SK-MEL-5 (cell line): ENCODE measurements around the gene LSM4. TPM values are rescaled to one million over a fixed set of nuclear protein-coding genes. Genes with fewer than 3 reads are reported as not detected.

Source experiments
- DNase-seq: peaks from one replicate; pipeline ENCODE4 v3.0.0-alpha.2; 2016; ENCODE audit warnings: low read depth, low spot score
- in situ Hi-C: cut with HindIII; loops from 2 replicates; pipeline ENCODE4 v1.10.0; 2016; ENCODE audit warnings: low sequenced_read_pairs, high pct_unique_total_duplicates, low pct_unique_long_range_greater_than_20kb
- total RNA-seq: library from RNA; depleted of rRNA; stranded (reverse); fragments of >200 nt; shearing (Covaris generic); gene quantifications from 2 replicates; pipeline ENCODE4 v1.2.3, GENCODE V29; 2014

LSM4 gene
- total RNA-seq, 1 experiment from 2014 or later = 250 TPM

DNA sequence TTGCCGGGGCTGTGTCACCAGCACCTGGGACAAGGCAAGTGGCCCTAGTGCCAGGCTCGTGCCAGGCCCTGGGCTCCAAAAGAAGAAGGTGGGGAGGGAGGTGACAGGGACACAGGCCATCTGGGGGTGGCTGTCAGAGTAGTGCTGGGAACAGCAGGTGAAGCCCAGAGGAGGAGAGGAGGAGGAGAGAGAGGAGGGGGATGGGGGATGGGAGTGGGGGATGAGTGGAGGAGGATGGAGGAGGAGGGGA lies 18.7 kb downstream of the LSM4 start:
- DNase-seq = no peak
- in situ Hi-C loops = no loop called here

DNA sequence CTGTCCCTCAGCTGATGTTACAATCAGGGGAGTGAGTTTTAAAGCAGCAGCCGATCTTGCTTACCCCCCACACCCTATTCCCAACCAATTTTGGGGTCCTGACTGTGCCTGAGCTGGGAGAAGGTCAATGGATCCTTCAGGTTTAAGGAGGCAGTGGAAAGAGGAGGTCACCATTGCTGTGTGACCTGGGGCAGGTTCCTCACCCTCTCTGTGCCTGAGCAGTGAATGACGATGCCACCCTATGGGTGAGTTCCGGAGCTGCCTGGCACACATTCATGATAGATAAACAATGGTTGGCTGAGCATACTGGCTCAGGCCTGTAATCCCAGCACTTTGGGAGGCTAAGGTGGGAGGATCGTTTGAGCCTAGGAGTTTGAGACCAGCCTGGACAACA lies 21.2 kb downstream of the LSM4 start:
- in situ Hi-C loops = no loop called here
- no peak for DNase-seq

DNA sequence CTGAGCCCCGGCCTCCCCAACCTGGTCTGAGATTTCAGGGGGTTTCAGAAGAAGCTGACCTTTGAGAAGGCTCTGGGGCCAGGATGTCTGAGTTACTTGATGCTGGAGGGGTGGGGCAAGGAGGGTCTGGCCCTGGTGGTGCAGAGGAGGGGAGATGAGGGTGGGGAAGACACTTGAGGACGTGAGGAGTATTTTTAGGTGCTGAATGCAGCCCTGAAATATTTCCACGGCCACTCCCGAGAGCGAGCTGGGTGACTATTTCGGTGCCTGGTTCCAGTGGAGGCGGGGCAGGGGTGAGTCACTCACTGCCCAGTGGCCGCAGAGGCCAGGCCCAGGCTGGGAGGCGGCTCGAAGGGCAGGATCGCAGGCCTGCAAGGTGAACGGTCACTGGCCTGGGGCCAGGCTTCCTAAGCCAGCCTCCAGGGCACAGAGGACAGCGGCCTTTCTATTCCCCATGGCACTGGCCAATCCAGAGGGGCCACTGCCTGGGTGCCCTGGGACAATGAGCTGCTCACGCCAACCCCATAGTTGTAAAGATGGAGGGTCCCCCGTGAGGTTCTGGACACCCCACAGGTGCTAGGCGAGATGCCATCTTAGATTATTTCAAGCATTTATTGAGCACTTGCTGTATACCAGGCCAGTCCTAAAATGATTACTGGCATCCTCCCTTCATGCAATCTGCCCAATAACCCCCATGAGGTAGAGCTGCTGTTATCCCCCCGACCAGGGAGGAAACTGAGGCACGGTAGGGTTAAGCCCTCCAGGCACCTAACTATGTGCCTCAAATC lies 21.8 kb downstream of the LSM4 start:
- in situ Hi-C loops = no loop called here

DNA sequence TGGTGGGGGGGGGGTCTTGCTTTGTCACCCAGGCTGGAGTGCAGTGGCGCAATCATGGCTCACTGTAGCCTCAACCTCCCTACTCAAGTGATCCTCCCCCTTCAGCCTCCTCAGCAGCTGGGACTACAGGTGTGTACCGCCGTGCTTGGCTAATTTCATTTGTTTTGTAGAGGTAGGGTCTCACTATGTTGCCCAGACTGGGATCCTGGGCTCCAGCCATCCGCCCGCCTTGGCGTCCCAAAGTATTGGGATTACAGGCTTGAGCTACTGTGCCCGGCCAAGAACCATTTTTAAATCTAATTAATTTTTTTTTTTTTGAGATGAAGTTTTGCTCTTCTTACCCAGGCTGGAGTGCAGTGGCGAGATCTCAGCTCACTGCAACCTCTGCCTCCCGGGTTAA lies 23.2 kb downstream of the LSM4 start:
- no peak for DNase-seq
- in situ Hi-C loops = no loop called here

More for the DNA sequence above, 21.8 kb downstream of the LSM4 start:
- no peak for DNase-seq

DNA sequence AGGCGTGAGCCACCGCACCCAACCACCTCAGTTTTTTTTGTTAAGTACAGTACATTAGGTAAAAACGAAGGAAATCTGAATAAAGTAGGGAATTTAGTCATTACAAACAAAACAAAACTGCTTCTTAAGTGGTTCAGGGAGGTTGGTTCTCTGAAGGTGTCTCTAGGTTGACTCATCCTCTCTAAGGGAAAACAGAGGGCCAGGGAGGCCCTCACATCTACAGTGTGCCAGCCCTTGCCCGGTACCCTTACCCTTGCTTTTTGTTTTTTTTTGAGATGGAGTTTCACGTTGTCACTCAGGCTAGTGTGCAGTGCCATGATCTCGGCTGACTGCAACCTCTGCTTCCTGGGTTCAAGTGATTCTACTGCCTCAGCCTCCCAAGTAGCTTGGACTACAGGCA lies 24.3 kb downstream of the LSM4 start:
- no peak for DNase-seq
- in situ Hi-C loops = no loop called here

DNA sequence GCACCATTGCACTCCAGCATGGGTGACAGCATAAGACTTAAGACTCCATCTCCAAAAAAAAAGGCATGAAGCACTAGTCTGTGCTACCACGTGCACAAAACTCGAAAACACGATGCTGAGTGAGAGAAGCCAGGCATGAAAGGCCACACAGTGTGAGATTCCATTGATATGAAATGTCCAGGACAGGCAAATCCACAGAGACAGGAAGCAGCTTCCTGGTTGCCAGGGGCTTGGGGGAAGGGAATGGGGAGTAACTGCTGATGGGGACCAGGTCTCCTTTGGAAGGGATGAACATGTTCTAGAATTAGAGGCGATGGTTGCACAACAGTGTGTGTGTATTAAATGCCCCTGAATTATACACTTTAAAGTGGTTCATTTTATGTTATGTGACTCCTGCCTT lies 25.6 kb downstream of the LSM4 start:
- no peak for DNase-seq
- in situ Hi-C loops = no loop called here

DNA sequence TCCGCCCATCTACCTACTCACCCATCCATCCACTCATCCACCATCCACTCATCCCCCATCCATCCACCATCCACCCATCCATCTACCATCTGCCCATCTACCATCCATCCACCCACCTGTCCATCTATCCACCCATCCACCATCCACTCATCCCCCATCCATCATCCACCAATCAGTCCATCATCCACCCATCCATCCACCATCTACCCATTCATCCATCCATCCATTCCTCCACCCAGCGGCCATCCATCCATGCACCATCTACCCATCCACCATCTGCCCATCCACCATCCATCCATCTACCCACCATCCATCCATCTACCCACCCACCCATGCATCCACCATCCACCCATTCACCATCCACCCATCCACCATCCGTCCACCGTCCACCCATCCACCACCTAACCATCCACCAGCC lies 27.8 kb downstream of the LSM4 start:
- DNase-seq = no peak
- in situ Hi-C loops = no loop called here

DNA sequence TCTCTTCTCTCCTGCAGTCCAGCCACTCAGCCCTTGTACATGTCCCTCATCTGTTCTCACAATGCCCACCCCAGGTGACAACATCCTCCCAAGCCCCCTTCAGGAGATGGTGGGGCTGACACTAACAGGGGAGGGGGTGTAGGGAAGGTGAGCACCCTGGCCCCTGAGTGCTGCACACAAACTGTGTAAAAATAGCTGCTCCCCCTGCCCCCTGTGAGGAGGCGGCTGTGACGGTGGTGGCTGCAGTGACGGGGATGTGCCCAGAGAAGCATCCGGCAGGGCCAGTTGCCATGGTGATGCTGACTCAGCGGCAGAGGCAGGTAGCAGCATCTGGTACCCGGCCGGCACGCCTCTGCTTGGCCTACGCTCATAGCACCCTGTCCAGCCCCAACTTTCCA lies 28.4 kb downstream of the LSM4 start:
- in situ Hi-C loops = no loop called here
- no peak for DNase-seq

DNA sequence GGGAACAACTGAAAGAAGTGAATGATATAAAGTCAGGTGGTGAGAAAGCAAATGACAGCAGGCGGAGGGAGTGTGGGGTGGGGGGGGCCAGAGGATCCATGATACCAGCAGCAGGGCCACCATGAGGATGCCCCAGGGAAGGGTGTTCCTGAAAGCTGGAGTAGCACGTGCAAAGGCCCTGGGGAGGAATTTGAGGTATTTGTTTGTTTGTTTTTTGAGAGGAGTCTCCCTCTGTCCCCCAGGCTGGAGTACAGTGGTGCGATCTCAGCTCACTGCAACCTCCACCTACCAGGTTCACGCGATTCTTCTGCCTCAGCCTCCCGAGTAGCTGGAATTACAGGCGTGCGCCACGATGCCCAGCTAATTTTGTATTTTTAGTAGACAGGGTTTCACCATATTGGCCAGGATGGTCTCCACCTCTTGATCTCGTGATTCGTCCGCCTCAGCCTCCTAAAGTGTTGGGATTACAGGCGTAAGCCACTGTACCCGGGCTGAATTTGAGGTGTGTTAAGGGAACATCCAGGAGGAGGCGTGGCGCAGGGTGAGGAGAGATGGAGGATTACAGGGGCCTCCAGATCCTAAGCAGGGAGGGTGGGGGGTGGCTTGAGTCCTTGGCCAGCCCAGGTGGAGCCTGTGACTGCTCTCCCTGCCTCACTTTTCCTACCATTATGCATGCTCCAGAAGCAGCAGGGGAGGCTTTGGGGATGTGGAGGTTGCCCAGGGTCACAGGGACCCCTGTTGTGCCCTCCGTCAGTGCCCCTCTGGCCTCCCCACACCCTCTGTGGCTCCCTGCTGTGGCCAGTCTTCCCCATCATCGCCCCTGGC lies 29.0 kb downstream of the LSM4 start:
- no peak for DNase-seq
- in situ Hi-C loops = no loop called here

DNA sequence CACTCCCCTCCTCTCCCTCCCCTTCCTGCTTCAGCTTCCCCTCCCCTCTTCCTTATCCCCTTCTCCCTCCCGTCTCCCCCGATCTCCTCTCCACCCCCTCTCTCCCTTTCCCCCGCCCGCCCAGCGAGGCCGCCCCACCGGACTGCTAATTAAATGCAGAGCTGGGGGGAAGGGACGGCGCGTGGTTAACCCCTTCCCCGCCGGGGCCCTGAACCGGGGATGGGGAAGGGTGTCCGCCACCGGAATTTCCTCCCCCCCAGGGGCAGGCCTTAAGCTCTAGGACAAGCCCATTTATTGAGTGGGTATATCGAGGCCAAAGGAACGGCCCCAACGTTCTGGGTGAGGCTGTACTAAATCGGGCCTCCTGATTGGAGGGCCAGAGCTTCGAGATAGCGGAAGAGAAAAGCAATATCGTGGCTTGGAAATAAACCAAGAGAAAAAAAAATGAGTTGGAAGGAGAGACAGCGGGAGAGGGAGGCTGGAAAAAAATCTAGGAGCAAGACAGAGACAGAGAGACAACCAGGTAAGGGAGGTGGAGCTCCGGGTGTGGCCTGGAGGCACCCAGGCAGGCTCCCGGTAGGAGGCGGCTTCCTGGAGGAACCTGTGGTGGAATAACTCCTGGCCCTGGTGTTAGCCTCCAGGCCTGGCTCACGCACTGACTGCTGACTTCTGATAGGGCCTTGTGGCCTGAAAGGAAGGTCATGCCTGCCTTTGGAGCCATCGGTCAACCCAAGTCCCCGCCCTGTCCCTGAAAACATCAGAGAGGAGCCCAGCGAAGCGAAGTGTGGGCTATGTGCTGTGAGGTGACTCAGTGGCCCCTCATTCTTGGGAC lies 29.9 kb downstream of the LSM4 start:
- in situ Hi-C loops = no loop called here
- peak; percentile 53 for DNase-seq

DNA sequence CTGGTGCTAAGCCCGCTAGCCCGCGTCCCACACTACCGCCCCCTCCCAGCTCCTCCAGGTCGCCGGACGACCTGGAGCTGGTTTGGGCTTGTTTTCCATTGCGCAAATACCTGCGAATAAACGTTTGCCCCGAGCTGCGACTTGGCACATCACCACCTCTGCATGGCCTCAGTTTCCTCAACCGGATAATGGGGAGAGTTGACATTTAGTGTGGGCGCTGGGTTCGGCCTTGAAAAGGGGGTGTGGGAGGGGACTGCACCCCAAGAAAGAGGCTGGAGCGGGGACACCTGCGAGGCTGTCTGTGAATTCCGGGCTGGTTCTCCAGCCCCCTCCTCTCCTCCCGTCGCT lies 30.4 kb downstream of the LSM4 start:
- in situ Hi-C loops = no loop called here
- no peak for DNase-seq

DNA sequence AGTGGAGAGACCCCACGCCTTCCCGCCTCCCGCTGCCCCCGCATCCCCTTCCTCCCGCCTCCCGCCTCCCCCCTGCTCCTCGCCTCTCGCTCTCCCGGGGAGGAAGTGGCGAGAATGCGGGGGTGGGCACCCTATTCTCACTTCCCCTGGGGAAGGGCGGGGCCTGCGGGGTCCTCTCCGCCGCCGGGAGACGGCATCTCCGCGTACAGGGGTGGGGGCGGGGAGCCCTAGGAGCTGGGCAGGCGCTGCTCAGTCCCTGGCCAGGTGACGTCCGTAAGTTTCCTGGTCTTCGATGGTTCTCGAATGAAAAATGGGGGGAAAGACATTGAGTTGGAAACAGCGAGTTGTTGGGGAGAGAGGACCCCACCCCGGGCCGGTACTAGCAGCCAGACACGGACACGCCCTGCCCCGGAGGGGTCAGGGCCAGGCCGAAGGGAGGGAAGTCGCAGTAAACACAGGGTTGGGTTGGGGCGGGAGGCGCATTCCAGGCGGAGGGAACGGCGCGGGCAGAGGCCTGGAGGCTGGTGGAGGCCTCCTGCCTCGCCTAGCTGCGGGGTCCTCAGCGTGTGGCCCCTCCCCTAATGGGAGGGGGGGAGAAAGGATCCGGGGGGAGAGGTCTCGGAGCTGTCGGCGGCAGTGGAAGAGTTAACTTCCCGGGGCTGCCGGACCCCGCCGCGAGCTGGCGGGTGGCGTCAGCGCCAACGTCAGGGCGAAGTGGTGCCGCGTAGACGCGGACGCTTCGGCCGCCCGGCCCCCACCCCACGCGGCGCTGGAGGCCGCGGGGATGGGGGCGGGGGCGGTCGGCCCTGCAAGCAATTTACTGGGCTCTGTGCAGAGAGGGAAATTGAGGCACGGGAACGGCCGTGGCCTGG lies 31.1 kb downstream of the LSM4 start:
- in situ Hi-C loops = no loop called here
- DNase-seq = peak; percentile 45

DNA sequence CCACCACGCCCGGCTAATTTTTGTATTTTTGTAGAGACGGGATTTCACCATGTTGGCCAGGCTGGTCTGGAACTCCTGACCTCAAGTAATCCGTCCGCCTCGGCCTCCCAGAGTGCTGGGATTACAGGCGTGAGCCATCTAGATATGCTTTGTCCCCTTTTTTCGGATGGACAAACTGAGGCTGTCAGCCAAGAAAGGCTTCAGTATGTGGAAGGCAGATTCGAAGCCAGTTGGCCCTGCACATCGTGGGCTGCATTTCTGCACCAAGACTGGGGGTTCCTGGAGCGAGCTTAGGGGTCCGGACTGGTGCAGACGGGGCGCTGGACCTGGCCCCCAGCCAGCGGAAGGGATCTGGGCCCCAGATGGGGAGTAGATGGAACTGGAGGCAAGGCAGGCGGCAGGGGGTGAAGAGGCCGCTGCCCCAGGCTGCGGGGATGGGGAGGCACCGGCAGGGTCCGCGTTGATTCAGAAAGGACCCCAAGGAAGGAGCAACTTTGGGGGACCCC lies 31.8 kb downstream of the LSM4 start:
- in situ Hi-C loops = no loop called here

DNA sequence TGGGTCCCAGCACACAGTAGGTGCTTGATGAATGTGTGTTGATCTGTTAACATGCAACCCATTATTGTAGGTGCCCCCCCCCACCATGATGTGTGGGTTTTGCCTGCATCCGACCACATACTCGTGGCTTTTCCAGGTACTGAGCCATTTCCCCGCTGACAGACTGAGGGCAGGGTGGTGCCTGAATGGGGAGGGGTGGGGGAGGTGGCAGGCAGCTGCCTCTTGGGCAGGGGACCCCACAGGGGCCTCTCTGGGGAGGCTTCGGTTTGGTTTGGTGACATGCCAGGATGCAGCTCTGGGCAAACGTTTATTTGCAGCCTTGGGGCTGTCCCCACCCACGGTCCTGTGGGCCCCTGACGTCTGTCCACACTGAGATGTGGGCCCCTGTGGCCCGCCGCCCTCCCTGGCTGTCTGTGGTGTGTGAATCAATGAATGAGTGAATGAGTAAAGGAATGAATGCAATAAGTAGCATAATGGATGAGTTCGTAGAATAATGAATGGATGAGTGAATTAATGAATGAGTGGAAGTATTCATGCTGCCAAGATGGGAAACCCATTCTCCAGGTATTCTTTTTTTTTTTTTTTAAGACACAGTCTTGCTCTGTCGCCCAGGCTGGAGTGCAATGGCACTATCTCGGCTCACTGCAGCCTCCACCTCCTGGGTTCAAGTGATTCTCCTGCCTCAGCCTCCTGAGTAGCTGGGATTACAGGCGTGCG lies 32.4 kb downstream of the LSM4 start:
- in situ Hi-C loops = no loop called here
- DNase-seq = no peak

More for the DNA sequence above, 31.8 kb downstream of the LSM4 start:
- no peak for DNase-seq

DNA sequence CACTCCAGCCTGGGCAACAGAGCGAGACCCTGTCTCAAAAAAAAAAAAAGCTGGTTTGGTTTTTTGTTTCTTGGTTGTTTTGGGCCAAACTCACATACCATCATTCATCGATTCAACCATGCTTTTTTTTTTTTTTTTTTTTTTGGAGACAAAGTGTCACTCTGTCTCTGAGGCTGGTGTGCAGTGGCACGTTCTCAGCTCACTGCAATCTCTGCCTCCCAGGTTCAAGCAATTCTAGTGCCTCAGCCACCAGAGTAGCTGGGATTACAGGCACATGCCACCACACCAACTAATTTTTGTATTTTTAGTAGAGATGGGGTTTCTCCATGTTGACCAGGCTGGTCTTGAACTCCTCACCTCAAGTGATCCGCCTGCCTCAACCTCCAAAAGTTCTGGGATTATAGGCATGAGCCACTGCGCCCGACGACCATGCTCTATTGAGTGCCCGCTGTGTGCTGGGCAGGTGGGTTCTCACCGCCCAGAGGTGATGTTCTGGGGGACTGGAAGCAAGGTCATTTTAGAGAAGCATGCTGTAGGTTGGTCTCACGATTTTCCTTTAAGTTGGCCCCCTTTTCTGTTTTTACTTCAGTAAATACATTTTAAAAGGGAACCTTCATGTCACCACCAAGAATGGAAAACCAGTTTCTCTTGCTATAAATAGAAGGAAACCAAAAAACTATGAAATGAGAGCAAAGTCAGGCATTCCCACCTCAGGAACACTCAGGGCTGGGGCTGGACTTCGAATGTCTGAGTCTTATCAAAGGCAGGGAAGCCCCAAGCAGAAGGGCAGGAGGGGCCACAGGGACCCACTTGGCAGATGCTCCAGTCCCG lies 33.2 kb downstream of the LSM4 start:
- in situ Hi-C loops = no loop called here
- no peak for DNase-seq
